ENCODE results near the gene SIM2. TPM values are rescaled to one million over a fixed set of nuclear protein-coding genes. Genes with fewer than 3 reads are reported as not detected.

Gene SIM2
- total and polyA plus RNA-seq, 2 of the 13 experiments (the other 11 are each of a cell fraction or from before 2014, with no cell fraction given), result 0.36 to 0.53 TPM

DNA sequence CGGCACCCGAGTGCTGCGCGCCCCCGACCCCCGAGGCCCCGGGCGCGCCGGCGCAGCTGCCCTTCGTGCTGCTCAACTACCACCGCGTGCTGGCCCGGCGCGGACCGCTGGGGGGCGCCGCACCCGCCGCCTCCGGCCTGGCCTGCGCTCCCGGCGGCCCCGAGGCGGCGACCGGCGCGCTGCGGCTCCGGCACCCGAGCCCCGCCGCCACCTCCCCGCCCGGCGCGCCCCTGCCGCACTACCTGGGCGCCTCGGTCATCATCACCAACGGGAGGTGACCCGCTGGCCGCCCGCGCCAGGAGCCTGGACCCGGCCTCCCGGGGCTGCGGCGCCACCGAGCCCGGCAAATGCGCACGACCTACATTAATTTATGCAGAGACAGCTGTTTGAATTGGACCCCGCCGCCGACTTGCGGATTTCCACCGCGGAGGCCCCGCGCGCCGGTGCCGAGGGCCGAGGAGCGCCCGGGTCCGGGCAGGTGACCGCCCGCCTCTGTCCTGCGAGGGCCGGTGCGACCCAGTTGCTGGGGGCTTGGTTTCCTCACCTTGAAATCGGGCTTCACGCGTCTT lies 49.0 kb downstream of the SIM2 start:
- BruUV-seq (replicated peaks), result no TSS peak
- H3K9me3 ChIP-seq (ENCODE audit: low read length), result no peaks in the 10 kb centered on the region
- CTCF ChIA-PET (ENCODE audit: low intra/inter-chr PET ratio, low total read pairs), result interaction anchor here (0.8 to 2.5 kb wide), 2 partner anchors 168 to 180 kb away, joined by 3 to 14 read pairs; no protein-coding TSS in a partner anchor
- H3K9ac ChIP-seq (ENCODE audit: insufficient read depth, low read depth, low read length), result peak overlapping the region; percentile 58; the same call in 1 of the 2 replicates
- H3K4me1 ChIP-seq (ENCODE audit: insufficient read depth, low read length), result peaks cover 12% of the 10 kb centered on the region
- H2AFZ ChIP-seq (ENCODE audit: low read length), result no peak overlapping the region
- peak overlapping the region; percentile 60 to 73 (median 68); a peak in 5 of 6 replicates for H3K4me3 ChIP-seq (replicated peaks in 1 of 3; ENCODE audit: insufficient read depth in 1 of 3, low read depth in 2 of 3, low read length in 3 of 3)
- no peaks in the 10 kb centered on the region for H3K79me2 ChIP-seq (ENCODE audit: insufficient read depth, low read length)
- no peaks in the 10 kb centered on the region for H3K27me3 ChIP-seq (ENCODE audit: control insufficient read depth in 1 of 2, insufficient read depth in 2 of 2, low read length in 2 of 2)
- DNase-seq (ENCODE audit: low spot score) (peak; percentile 23), FAIRE-seq (no peak), ATAC-seq (peak; percentile 87)
- POLR2A ChIA-PET, result interaction anchor here (1.1 kb wide), 1 partner anchor 26 kb away, joined by 3 read pairs; no protein-coding TSS in a partner anchor
- H3K27ac ChIP-seq (ENCODE audit: extremely low read length, insufficient read depth, low read length), result no peak overlapping the region
- H4K20me1 ChIP-seq (ENCODE audit: insufficient read depth, low read length), result no peaks in the 10 kb centered on the region
- H3K4me2 ChIP-seq (ENCODE audit: low read depth, low read length), result peak overlapping the region; percentile 81
- 4% methylated on average over 9 of the region's 80 CpGs for WGBS (ENCODE audit: low lambda C conversion rate)
- in situ Hi-C loops (cut with HindIII; ENCODE audit: extremely low pct_ligation_motif_present, low pct_unique_long_range_greater_than_20kb), result no loop called here
- H3K36me3 ChIP-seq (replicated peaks in 1 of 2; ENCODE audit: control insufficient read depth in 1 of 2, insufficient read depth in 2 of 2, low read length in 2 of 2), result no peaks in the 10 kb centered on the region
- intact Hi-C loops (cut with micrococcal nuclease; ENCODE audit: unreplicated experiment), result loop anchor here (2.0 to 5.0 kb wide), 3 partner anchors 17 to 179 kb away; no protein-coding TSS in a partner anchor
- TF ChIP-seq, protein P1, sequence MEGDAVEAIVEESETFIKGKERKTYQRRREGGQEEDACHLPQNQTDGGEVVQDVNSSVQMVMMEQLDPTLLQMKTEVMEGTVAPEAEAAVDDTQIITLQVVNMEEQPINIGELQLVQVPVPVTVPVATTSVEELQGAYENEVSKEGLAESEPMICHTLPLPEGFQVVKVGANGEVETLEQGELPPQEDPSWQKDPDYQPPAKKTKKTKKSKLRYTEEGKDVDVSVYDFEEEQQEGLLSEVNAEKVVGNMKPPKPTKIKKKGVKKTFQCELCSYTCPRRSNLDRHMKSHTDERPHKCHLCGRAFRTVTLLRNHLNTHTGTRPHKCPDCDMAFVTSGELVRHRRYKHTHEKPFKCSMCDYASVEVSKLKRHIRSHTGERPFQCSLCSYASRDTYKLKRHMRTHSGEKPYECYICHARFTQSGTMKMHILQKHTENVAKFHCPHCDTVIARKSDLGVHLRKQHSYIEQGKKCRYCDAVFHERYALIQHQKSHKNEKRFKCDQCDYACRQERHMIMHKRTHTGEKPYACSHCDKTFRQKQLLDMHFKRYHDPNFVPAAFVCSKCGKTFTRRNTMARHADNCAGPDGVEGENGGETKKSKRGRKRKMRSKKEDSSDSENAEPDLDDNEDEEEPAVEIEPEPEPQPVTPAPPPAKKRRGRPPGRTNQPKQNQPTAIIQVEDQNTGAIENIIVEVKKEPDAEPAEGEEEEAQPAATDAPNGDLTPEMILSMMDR (CRISPR knock-in tag; IDR thresholded peaks at IDR 0.05), result peak; percentile 34; the same call in 1 of the 2 replicates
- TF ChIP-seq ZNF44 (CRISPR knock-in tag; IDR thresholded peaks at IDR 0.05) (no peak), SPEN (CRISPR knock-in tag; IDR thresholded peaks at IDR 0.05; ENCODE audit: low read depth) (0 out of 2 replicates have a peak, but pooled peaks have one; percentile 1), RNF2 (conservative IDR thresholded peaks at IDR 0.05; ENCODE audit: low read depth) (0 out of 2 replicates have a peak, but pooled peaks have one; percentile 24), HNRNPLL (IDR thresholded peaks at IDR 0.05; ENCODE audit: low read depth, low read length, poor library complexity, severe bottlenecking) (peak; percentile 79), SALL1 (CRISPR knock-in tag; IDR thresholded peaks at IDR 0.05) (no peak), ZNF430 (CRISPR knock-in tag; IDR thresholded peaks at IDR 0.05) (no peak), PLRG1 (conservative IDR thresholded peaks at IDR 0.05) (no peak), ZBTB7B (CRISPR knock-in tag; IDR thresholded peaks at IDR 0.05) (peak; percentile 18; the same call in 1 of the 2 replicates), ZNF772 (CRISPR knock-in tag; IDR thresholded peaks at IDR 0.05) (0 out of 2 replicates have a peak, but pooled peaks have one; percentile 23)
- TF ChIP-seq, protein P2, sequence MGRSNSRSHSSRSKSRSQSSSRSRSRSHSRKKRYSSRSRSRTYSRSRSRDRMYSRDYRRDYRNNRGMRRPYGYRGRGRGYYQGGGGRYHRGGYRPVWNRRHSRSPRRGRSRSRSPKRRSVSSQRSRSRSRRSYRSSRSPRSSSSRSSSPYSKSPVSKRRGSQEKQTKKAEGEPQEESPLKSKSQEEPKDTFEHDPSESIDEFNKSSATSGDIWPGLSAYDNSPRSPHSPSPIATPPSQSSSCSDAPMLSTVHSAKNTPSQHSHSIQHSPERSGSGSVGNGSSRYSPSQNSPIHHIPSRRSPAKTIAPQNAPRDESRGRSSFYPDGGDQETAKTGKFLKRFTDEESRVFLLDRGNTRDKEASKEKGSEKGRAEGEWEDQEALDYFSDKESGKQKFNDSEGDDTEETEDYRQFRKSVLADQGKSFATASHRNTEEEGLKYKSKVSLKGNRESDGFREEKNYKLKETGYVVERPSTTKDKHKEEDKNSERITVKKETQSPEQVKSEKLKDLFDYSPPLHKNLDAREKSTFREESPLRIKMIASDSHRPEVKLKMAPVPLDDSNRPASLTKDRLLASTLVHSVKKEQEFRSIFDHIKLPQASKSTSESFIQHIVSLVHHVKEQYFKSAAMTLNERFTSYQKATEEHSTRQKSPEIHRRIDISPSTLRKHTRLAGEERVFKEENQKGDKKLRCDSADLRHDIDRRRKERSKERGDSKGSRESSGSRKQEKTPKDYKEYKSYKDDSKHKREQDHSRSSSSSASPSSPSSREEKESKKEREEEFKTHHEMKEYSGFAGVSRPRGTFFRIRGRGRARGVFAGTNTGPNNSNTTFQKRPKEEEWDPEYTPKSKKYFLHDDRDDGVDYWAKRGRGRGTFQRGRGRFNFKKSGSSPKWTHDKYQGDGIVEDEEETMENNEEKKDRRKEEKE (IDR thresholded peaks at IDR 0.05), result no peak
- TF ChIP-seq, protein P3, sequence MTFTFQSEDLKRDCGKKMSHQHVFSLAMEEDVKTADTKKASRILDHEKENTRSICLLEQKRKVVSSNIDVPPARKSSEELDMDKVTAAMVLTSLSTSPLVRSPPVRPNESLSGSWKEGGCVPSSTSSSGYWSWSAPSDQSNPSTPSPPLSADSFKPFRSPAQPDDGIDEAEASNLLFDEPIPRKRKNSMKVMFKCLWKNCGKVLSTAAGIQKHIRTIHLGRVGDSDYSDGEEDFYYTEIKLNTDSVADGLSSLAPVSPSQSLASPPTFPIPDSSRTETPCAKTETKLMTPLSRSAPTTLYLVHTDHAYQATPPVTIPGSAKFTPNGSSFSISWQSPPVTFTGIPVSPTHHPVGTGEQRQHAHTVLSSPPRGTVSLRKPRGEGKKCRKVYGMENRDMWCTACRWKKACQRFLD (CRISPR knock-in tag; IDR thresholded peaks at IDR 0.05; ENCODE audit: borderline replicate concordance), result no peak
- TF ChIP-seq, protein P4, sequence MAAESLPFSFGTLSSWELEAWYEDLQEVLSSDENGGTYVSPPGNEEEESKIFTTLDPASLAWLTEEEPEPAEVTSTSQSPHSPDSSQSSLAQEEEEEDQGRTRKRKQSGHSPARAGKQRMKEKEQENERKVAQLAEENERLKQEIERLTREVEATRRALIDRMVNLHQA (CRISPR knock-in tag; IDR thresholded peaks at IDR 0.05), result no peak
- TF ChIP-seq, protein P5, sequence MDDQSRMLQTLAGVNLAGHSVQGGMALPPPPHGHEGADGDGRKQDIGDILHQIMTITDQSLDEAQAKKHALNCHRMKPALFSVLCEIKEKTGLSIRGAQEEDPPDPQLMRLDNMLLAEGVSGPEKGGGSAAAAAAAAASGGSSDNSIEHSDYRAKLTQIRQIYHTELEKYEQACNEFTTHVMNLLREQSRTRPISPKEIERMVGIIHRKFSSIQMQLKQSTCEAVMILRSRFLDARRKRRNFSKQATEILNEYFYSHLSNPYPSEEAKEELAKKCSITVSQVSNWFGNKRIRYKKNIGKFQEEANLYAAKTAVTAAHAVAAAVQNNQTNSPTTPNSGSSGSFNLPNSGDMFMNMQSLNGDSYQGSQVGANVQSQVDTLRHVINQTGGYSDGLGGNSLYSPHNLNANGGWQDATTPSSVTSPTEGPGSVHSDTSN (CRISPR knock-in tag; IDR thresholded peaks at IDR 0.05; ENCODE audit: borderline replicate concordance), result no peak

Measured in HepG2 (cell line).